Hepatocyte (in vitro differentiated cells): ENCODE data around the gene DMGDH.

Experiments used
- CTCF ChIP-seq: fragments of 200-600 bp; sonication (generic); IDR thresholded peaks from 2 replicates; pipeline ENCODE4 v1.5.1; 2016; ENCODE audit warnings: antibody characterized with exemption, mild to moderate bottlenecking; ENCODE audit not compliant: poor library complexity
- EZH2 ChIP-seq: fragments of 200-600 bp; sonication (generic); IDR thresholded peaks from 2 replicates; pipeline ENCODE4 v1.6.1; 2016; ENCODE audit warnings: antibody characterized with exemption, mild to moderate bottlenecking, borderline replicate concordance

GRCh38 chr5:79105868-79106267 is 36.4 kb upstream of the DMGDH start:
- TF ChIP-seq CTCF = no peak
- no peak for TF ChIP-seq EZH2
